Upper lobe of left lung (tissue), 6 donors: ENCODE data around the gene TTC39A. TPM values are rescaled to one million over a fixed set of nuclear protein-coding genes. Genes with fewer than 3 reads are reported as not detected.
A peak's percentile ranks its signal among the peaks of the same experiment; 100 is the strongest.

Experiments
- ATAC-seq, 2 donors: fragments of 200-7000 bp; cut with Tn5 transposase; one replicate each; pipeline ENCODE4 v1.9.1; 2022; ENCODE audit warnings: mild to moderate bottlenecking in 2 of 2, moderate library complexity in 2 of 2; ENCODE audit not compliant: low FRiP score in 2 of 2
- DNase-seq, 2 donors: peaks; one replicate each; pipeline ENCODE4 v3.0.0-alpha.2; 2019 to 2020
- H3K27ac ChIP-seq, 4 donors: fragments of 200-600 bp; sonication (generic); one replicate each; pipeline ENCODE4 v1.5.1; 2016 to 2019
- H3K27me3 ChIP-seq, 4 donors: fragments of 200-600 bp; sonication (generic); one replicate each; pipeline ENCODE4 v1.5.1; 2017 to 2019
- H3K36me3 ChIP-seq, 4 donors: fragments of 200-600 bp; sonication (generic); one replicate each; pipeline ENCODE4 v1.5.1; 2016 to 2019
- H3K4me1 ChIP-seq, 4 donors: fragments of 200-600 bp; sonication (generic); one replicate each; pipeline ENCODE4 v1.5.1; 2018 to 2019
- H3K4me3 ChIP-seq, 4 donors: fragments of 200-600 bp; sonication (generic); one replicate each; pipeline ENCODE4 v1.5.1; 2017 to 2019; ENCODE audit warnings: mild to moderate bottlenecking in 2 of 4, moderate library complexity in 1 of 4
- H3K9me3 ChIP-seq, 4 donors: fragments of 200-600 bp; sonication (generic); one replicate each; pipeline ENCODE4 v1.5.1; 2018 to 2019
- EP300 ChIP-seq, 4 donors: sonication (generic); formaldehyde crosslinking; IDR thresholded peaks; one replicate each; pipeline ENCODE4 v1.5.1; 2017; ENCODE audit warnings: antibody characterized with exemption in 4 of 4, control low read depth in 2 of 4
- POLR2A ChIP-seq, 4 donors: fragments of 450-650 bp; IDR thresholded peaks; one replicate each; pipeline ENCODE4 v1.5.1; 2016 to 2017; ENCODE audit warnings: antibody characterized with exemption in 4 of 4, mild to moderate bottlenecking in 2 of 4
- POLR2AphosphoS5 ChIP-seq, 2 donors: sonication (generic); formaldehyde crosslinking; IDR thresholded peaks; one replicate each; pipeline ENCODE4 v1.5.1; 2017; ENCODE audit warnings: antibody characterized with exemption in 2 of 2
- WGBS, 2 donors: methylation state at CpG; one replicate each; pipeline ENCODE4 v1.1.5; 2017 to 2018; 5-methylcytosine and 5-hydroxymethylcytosine counted together
- total RNA-seq, 6 donors: library from RNA; depleted of rRNA in 4 of 6; stranded (reverse); fragments of >200 nt in 4 of 6; gene quantifications; one replicate each; pipeline versions ENCODE4 v1.1.0 to v1.2.1, GENCODE V29; 2016 to 2021
- TF ChIP-seq, protein P1 (sequence below), 6 experiments: fragments of 450-650 bp in 4 of 6; fragments of 200-600 bp in 2 of 6; sonication (generic) in 2 of 6; IDR thresholded peaks; one replicate each; pipeline ENCODE4 v1.5.1; 2016 to 2019; ENCODE audit warnings: antibody characterized with exemption in 6 of 6
- donor health status: DM: no; HTN: no; CAD: no; lungs with moderate emphysema.
- donor health status: DM: no; HTN: yes; CAD: no; lungs with severe emphysema.

Gene TTC39A
- total RNA-seq, 6 donors from 2014 or later: 33.0 to 96.4 (median 55.7) TPM

DNA sequence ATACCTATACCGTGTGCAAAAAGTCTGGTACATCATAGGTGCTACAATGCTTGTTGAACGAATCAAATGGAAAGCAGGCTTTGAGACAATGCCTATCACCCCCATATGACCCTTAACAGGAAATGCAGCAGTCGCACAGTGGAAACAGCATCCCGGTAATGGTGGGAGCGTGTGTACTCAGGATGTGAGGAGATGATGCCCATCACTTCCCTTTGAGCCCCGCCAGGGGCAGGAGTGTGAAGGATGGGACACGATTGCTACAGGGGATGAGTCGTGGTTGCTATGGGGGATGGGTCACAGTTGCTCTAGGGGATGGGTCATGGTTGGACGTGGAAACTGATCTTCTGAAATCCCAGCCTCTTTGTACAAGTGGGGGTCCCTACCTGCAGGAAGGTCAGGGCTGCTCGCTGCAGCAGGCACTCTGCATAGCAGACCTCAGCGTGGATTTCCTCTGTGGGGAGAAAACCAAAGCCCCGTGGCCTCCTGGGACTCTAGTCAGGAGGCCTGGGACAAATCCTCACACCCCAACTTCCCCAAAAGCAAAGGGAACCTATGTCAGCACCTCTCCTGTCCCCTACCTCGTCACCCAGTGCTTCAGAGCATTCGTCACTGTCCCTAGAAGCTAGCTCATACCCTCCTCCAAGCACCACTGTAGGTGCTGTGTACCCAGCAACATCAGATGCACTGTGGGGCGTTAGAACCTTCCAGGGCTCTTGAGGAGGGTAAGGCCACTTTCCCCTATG, 19.3 kb downstream of the TTC39A start:
- H3K36me3 ChIP-seq: no peaks in the 10 kb centered on the region
- 58% methylated on average over 15 of the region's 15 CpGs for WGBS, 2 donors
- peaks cover 10 to 37% (median 21%) of the 10 kb centered on the region in 4 donors for H3K4me1 ChIP-seq
- H3K27ac ChIP-seq: no peak overlapping the region
- ATAC-seq (no peak), DNase-seq (no peak)
- H3K9me3 ChIP-seq: no peaks in the 10 kb centered on the region
- H3K4me3 ChIP-seq: no peak overlapping the region
- no peaks in the 10 kb centered on the region for H3K27me3 ChIP-seq
- TF ChIP-seq POLR2AphosphoS5 (IDR thresholded peaks at IDR 0.05): no peak
- no peak for TF ChIP-seq EP300 (IDR thresholded peaks at IDR 0.05)
- TF ChIP-seq, protein P1, sequence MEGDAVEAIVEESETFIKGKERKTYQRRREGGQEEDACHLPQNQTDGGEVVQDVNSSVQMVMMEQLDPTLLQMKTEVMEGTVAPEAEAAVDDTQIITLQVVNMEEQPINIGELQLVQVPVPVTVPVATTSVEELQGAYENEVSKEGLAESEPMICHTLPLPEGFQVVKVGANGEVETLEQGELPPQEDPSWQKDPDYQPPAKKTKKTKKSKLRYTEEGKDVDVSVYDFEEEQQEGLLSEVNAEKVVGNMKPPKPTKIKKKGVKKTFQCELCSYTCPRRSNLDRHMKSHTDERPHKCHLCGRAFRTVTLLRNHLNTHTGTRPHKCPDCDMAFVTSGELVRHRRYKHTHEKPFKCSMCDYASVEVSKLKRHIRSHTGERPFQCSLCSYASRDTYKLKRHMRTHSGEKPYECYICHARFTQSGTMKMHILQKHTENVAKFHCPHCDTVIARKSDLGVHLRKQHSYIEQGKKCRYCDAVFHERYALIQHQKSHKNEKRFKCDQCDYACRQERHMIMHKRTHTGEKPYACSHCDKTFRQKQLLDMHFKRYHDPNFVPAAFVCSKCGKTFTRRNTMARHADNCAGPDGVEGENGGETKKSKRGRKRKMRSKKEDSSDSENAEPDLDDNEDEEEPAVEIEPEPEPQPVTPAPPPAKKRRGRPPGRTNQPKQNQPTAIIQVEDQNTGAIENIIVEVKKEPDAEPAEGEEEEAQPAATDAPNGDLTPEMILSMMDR (IDR thresholded peaks at IDR 0.05): no peak
- TF ChIP-seq POLR2A (IDR thresholded peaks at IDR 0.05): no peak

DNA sequence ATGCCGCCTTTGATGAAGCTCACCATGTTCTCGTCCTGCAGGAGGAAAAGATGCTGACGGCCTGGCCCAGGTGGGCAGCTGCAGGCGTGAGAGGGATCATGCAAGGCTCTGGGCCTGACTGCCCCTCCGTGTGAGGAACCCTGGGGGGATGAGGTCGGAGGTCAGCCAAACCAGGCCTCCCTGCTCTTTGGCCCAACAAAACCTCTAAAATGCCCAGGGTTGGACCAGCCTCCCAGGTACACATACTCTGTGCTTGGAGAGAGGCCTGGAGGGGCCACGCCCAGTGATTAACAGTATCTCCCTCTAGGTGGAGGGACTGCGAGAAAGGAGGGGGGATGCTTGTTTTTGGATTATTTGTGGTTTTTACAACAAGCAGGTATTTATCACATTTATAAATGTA, 21.1 kb downstream of the TTC39A start:
- no peak for DNase-seq
- Histone ChIP-seq H3K4me3 (no peak overlapping the region), H3K36me3 (no peaks in the 10 kb centered on the region), H3K9me3 (no peaks in the 10 kb centered on the region), H3K4me1 (peaks cover 5 to 24% (median 16%) of the 10 kb centered on the region in 4 donors), H3K27me3 (no peaks in the 10 kb centered on the region), H3K27ac (no peak overlapping the region)
- 87 to 98% methylated on average over 5 to 8 of the region's 8 CpGs for WGBS, 2 donors
- TF ChIP-seq POLR2AphosphoS5 (IDR thresholded peaks at IDR 0.05) (no peak), EP300 (IDR thresholded peaks at IDR 0.05) (no peak)
- TF ChIP-seq, protein P1 (IDR thresholded peaks at IDR 0.05): no peak
- no peak for ATAC-seq

DNA sequence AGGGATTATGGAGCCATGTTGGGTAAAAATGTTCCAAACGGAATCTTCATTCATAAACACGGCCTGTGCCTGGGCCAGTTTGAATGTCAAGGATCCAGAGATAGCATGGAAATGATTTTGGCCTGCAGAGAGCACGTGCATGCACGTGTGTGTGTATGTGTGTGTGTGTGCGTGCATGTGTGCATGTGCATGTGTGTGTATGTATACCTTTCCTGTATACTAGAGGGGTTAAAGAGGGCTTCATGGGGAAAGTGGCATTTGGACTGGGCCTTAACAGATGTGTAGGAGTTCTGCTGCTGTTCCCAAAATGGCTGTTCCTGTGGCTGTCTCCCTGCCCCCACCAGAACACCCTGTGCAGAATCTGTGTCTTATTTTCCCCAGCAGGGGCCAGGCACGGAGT, 21.7 kb downstream of the TTC39A start:
- Histone ChIP-seq H3K27me3 (no peaks in the 10 kb centered on the region), H3K9me3 (no peaks in the 10 kb centered on the region), H3K4me1 (peaks cover 0 to 18% (median 11%) of the 10 kb centered on the region in 4 donors), H3K4me3 (no peak overlapping the region), H3K27ac (no peak overlapping the region), H3K36me3 (no peaks in the 10 kb centered on the region)
- no peak for ATAC-seq
- TF ChIP-seq POLR2AphosphoS5 (IDR thresholded peaks at IDR 0.05): no peak
- TF ChIP-seq POLR2A (IDR thresholded peaks at IDR 0.05): no peak
- TF ChIP-seq, protein P1 (IDR thresholded peaks at IDR 0.05): no peak
- no peak for TF ChIP-seq EP300 (IDR thresholded peaks at IDR 0.05)
- 90 to 93% methylated on average over 5 to 6 of the region's 6 CpGs for WGBS, 2 donors
- no peak for DNase-seq

- Histone ChIP-seq H3K36me3 (no peaks in the 10 kb centered on the region), H3K27me3 (no peaks in the 10 kb centered on the region), H3K4me1 (peaks cover 0 to 12% (median 4%) of the 10 kb centered on the region in 4 donors), H3K4me3 (no peak overlapping the region), H3K9me3 (no peaks in the 10 kb centered on the region), H3K27ac (no peak overlapping the region)
- DNase-seq (peak in 1 of 2 donors; percentile 62), ATAC-seq (no peak)
- WGBS, 2 donors: 58 to 77% methylated on average over 5 of the region's 5 CpGs
- TF ChIP-seq EP300 (IDR thresholded peaks at IDR 0.05) (no peak), POLR2AphosphoS5 (IDR thresholded peaks at IDR 0.05) (no peak), POLR2A (IDR thresholded peaks at IDR 0.05) (no peak)
- TF ChIP-seq, protein P1 (IDR thresholded peaks at IDR 0.05): no peak
These were observed 23.4 kb downstream of the TTC39A start for GRCh38 chr1:51306950-51307349.

GRCh38 chr1:51305371-51305823, 25.0 kb downstream of the TTC39A start:
- 63 to 81% methylated on average over 1 to 4 of the region's 4 CpGs for WGBS, 2 donors
- Histone ChIP-seq H3K4me1 (peaks cover 0 to 8% (median 4%) of the 10 kb centered on the region in 4 donors), H3K4me3 (no peak overlapping the region), H3K27ac (no peak overlapping the region), H3K9me3 (no peaks in the 10 kb centered on the region), H3K36me3 (no peaks in the 10 kb centered on the region), H3K27me3 (no peaks in the 10 kb centered on the region)
- DNase-seq (no peak), ATAC-seq (no peak)
- TF ChIP-seq, protein P1 (IDR thresholded peaks at IDR 0.05): no peak
- TF ChIP-seq POLR2AphosphoS5 (IDR thresholded peaks at IDR 0.05): no peak
